Upper lobe of left lung (tissue), 6 donors: ENCODE results near the gene MYOZ2. TPM values are rescaled to one million over a fixed set of nuclear protein-coding genes. Genes with fewer than 3 reads are reported as not detected.

Source experiments
- ATAC-seq, 2 donors: fragments of 200-7000 bp; cut with Tn5 transposase; one replicate each; pipeline ENCODE4 v1.9.1; 2022; ENCODE audit warnings: mild to moderate bottlenecking in 2 of 2, moderate library complexity in 2 of 2; ENCODE audit not compliant: low FRiP score in 2 of 2
- DNase-seq, 2 donors: peaks; one replicate each; pipeline ENCODE4 v3.0.0-alpha.2; 2019 to 2020
- H3K27ac ChIP-seq, 4 donors: fragments of 200-600 bp; sonication (generic); one replicate each; pipeline ENCODE4 v1.5.1; 2016 to 2019
- H3K27me3 ChIP-seq, 4 donors: fragments of 200-600 bp; sonication (generic); one replicate each; pipeline ENCODE4 v1.5.1; 2017 to 2019
- H3K36me3 ChIP-seq, 4 donors: fragments of 200-600 bp; sonication (generic); one replicate each; pipeline ENCODE4 v1.5.1; 2016 to 2019
- H3K4me1 ChIP-seq, 4 donors: fragments of 200-600 bp; sonication (generic); one replicate each; pipeline ENCODE4 v1.5.1; 2018 to 2019
- H3K4me3 ChIP-seq, 4 donors: fragments of 200-600 bp; sonication (generic); one replicate each; pipeline ENCODE4 v1.5.1; 2017 to 2019; ENCODE audit warnings: mild to moderate bottlenecking in 2 of 4, moderate library complexity in 1 of 4
- H3K9me3 ChIP-seq, 4 donors: fragments of 200-600 bp; sonication (generic); one replicate each; pipeline ENCODE4 v1.5.1; 2018 to 2019
- CTCF ChIP-seq, 6 experiments: fragments of 450-650 bp in 4 of 6; fragments of 200-600 bp in 2 of 6; sonication (generic) in 2 of 6; IDR thresholded peaks; one replicate each; pipeline ENCODE4 v1.5.1; 2016 to 2019; ENCODE audit warnings: antibody characterized with exemption in 6 of 6
- EP300 ChIP-seq, 4 donors: sonication (generic); formaldehyde crosslinking; IDR thresholded peaks; one replicate each; pipeline ENCODE4 v1.5.1; 2017; ENCODE audit warnings: antibody characterized with exemption in 4 of 4, control low read depth in 2 of 4
- POLR2A ChIP-seq, 4 donors: fragments of 450-650 bp; IDR thresholded peaks; one replicate each; pipeline ENCODE4 v1.5.1; 2016 to 2017; ENCODE audit warnings: antibody characterized with exemption in 4 of 4, mild to moderate bottlenecking in 2 of 4
- POLR2AphosphoS5 ChIP-seq, 2 donors: sonication (generic); formaldehyde crosslinking; IDR thresholded peaks; one replicate each; pipeline ENCODE4 v1.5.1; 2017; ENCODE audit warnings: antibody characterized with exemption in 2 of 2
- WGBS, 2 donors: methylation state at CpG; one replicate each; pipeline ENCODE4 v1.1.5; 2017 to 2018; 5-methylcytosine and 5-hydroxymethylcytosine counted together
- total RNA-seq, 6 donors: library from RNA; depleted of rRNA in 4 of 6; stranded (reverse); fragments of >200 nt in 4 of 6; gene quantifications; one replicate each; pipeline versions ENCODE4 v1.1.0 to v1.2.1, GENCODE V29; 2016 to 2021
- donor health status: DM: no; HTN: no; CAD: no; lungs with moderate emphysema.
- donor health status: DM: no; HTN: yes; CAD: no; lungs with severe emphysema.

MYOZ2 gene
- total RNA-seq, 6 donors from 2014 or later = 0.13 to 0.20 TPM; not detected in 4

GRCh38 chr4:119179011-119179410 is 43.4 kb downstream of the MYOZ2 start:
- DNase-seq = no peak
- Histone ChIP-seq H3K9me3 (no peaks in the 10 kb centered on the region), H3K27me3 (no peaks in the 10 kb centered on the region), H3K36me3 (no peaks in the 10 kb centered on the region), H3K4me1 (no peaks in the 10 kb centered on the region), H3K4me3 (no peak overlapping the region), H3K27ac (no peak overlapping the region)
- TF ChIP-seq CTCF (IDR thresholded peaks at IDR 0.05) (no peak), EP300 (IDR thresholded peaks at IDR 0.05) (no peak), POLR2AphosphoS5 (IDR thresholded peaks at IDR 0.05) (no peak), POLR2A (IDR thresholded peaks at IDR 0.05) (no peak)
- no peak for ATAC-seq
- 76 to 78% methylated on average over 1 of the region's 1 CpG for WGBS, 2 donors

- no peaks in the 10 kb centered on the region for H3K27me3 ChIP-seq
- H3K27ac ChIP-seq = no peak overlapping the region
- TF ChIP-seq POLR2A (IDR thresholded peaks at IDR 0.05) = no peak
- TF ChIP-seq EP300 (IDR thresholded peaks at IDR 0.05) = no peak
- TF ChIP-seq POLR2AphosphoS5 (IDR thresholded peaks at IDR 0.05) = no peak
- no peak for TF ChIP-seq CTCF (IDR thresholded peaks at IDR 0.05)
- DNase-seq (no peak), ATAC-seq (no peak)
- no peaks in the 10 kb centered on the region for H3K36me3 ChIP-seq
- H3K4me1 ChIP-seq = no peaks in the 10 kb centered on the region
- WGBS, 2 donors = 89 to 96% methylated on average over 2 of the region's 2 CpGs
- no peak overlapping the region for H3K4me3 ChIP-seq
- H3K9me3 ChIP-seq = no peaks in the 10 kb centered on the region
These were observed 48.5 kb downstream of the MYOZ2 start for GRCh38 chr4:119184128-119184527.

GRCh38 chr4:119189638-119190037 is 54.0 kb downstream of the MYOZ2 start:
- 48% methylated on average over 1 of the region's 1 CpG for WGBS, 2 donors
- ATAC-seq (peak in 1 of 2 donors; percentile 90), DNase-seq (no peak)
- TF ChIP-seq POLR2A (IDR thresholded peaks at IDR 0.05) (no peak), CTCF (IDR thresholded peaks at IDR 0.05) (no peak), POLR2AphosphoS5 (IDR thresholded peaks at IDR 0.05) (peak in 1 of 2 donors; percentile 41)
- Histone ChIP-seq H3K36me3 (no peaks in the 10 kb centered on the region), H3K4me1 (no peaks in the 10 kb centered on the region), H3K27ac (no peak overlapping the region), H3K4me3 (no peak overlapping the region), H3K9me3 (no peaks in the 10 kb centered on the region), H3K27me3 (no peaks in the 10 kb centered on the region)

GRCh38 chr4:119190354-119190753 is 54.7 kb downstream of the MYOZ2 start:
- 92 to 93% methylated on average over 2 of the region's 2 CpGs for WGBS, 2 donors
- no peaks in the 10 kb centered on the region for H3K9me3 ChIP-seq
- H3K4me3 ChIP-seq = no peak overlapping the region
- no peaks in the 10 kb centered on the region for H3K36me3 ChIP-seq
- ATAC-seq (no peak), DNase-seq (no peak)
- H3K27me3 ChIP-seq = no peaks in the 10 kb centered on the region
- TF ChIP-seq POLR2A (IDR thresholded peaks at IDR 0.05) (no peak), POLR2AphosphoS5 (IDR thresholded peaks at IDR 0.05) (no peak), EP300 (IDR thresholded peaks at IDR 0.05) (no peak), CTCF (IDR thresholded peaks at IDR 0.05) (no peak)
- H3K4me1 ChIP-seq = no peaks in the 10 kb centered on the region
- no peak overlapping the region for H3K27ac ChIP-seq

- TF ChIP-seq EP300 (IDR thresholded peaks at IDR 0.05) (no peak), POLR2AphosphoS5 (IDR thresholded peaks at IDR 0.05) (no peak), POLR2A (IDR thresholded peaks at IDR 0.05) (no peak), CTCF (IDR thresholded peaks at IDR 0.05) (no peak)
- no peak for ATAC-seq
- WGBS, 2 donors = 88 to 90% methylated on average over 3 of the region's 3 CpGs
These were observed 55.9 kb downstream of the MYOZ2 start for GRCh38 chr4:119191505-119191904.

More at GRCh38 chr4:119191505-119191904, 55.9 kb downstream of the MYOZ2 start:
- no peaks in the 10 kb centered on the region for H3K9me3 ChIP-seq
- H3K4me3 ChIP-seq = no peak overlapping the region
- H3K27ac ChIP-seq = no peak overlapping the region
- DNase-seq = no peak
- no peaks in the 10 kb centered on the region for H3K4me1 ChIP-seq
- H3K36me3 ChIP-seq = no peaks in the 10 kb centered on the region
- no peaks in the 10 kb centered on the region for H3K27me3 ChIP-seq
